DND-41 (cell line): ENCODE data around the gene ADAMTS9.

Source experiments
- ATAC-seq: fragments of 200-7000 bp; cut with Tn5 transposase; 3 replicates; pipeline ENCODE4 v1.9.1; 2021; ENCODE audit warnings: low read depth; ENCODE audit not compliant: insufficient read depth
- DNase-seq: peaks from one replicate; pipeline ENCODE4 v3.0.0-alpha.2; 2020
- H2AFZ ChIP-seq: 2 replicates; pipeline ENCODE4 v1.6.0; 2012; ENCODE audit warnings: low read depth, low read length
- H3K27ac ChIP-seq: 2 replicates; pipeline ENCODE4 v1.5.1; 2012; ENCODE audit warnings: low read length, inconsistent platforms
- H3K27me3 ChIP-seq: fragments of 200-600 bp; sonication (generic); 2 replicates; pipeline ENCODE4 v1.6.0; 2012; ENCODE audit warnings: low read length, mild to moderate bottlenecking, inconsistent platforms; ENCODE audit not compliant: insufficient read depth, poor library complexity
- H3K36me3 ChIP-seq: 2 replicates; pipeline ENCODE4 v1.5.1; 2012; ENCODE audit warnings: low read length, inconsistent platforms; ENCODE audit not compliant: insufficient read depth
- H3K4me1 ChIP-seq: 2 replicates; pipeline ENCODE4 v1.5.1; 2012; ENCODE audit warnings: mild to moderate bottlenecking, low read length; ENCODE audit not compliant: insufficient read depth
- H3K4me2 ChIP-seq: 2 replicates; pipeline ENCODE4 v1.6.0; 2012; ENCODE audit warnings: mild to moderate bottlenecking, moderate library complexity, low read length, inconsistent platforms; ENCODE audit not compliant: insufficient read depth
- H3K4me3 ChIP-seq, 2 experiments: fragments of 200-600 bp in 1 of 2; shearing (Covaris generic) in 1 of 2; 2 replicates each; pipeline ENCODE4 v1.5.1; 2012 to 2016; ENCODE audit warnings: inconsistent platforms in 2 of 2, low read length in 2 of 2, mild to moderate bottlenecking in 2 of 2, low read depth in 1 of 2, moderate library complexity in 1 of 2
- H3K79me2 ChIP-seq: 2 replicates; pipeline ENCODE4 v1.6.0; 2012; ENCODE audit warnings: low read length, inconsistent platforms; ENCODE audit not compliant: insufficient read depth
- H3K9ac ChIP-seq: 2 replicates; pipeline ENCODE4 v1.6.0; 2012; ENCODE audit warnings: low read depth, mild to moderate bottlenecking, inconsistent platforms, low read length, moderate library complexity
- H3K9me3 ChIP-seq: 2 replicates; pipeline ENCODE4 v1.5.1; 2012; ENCODE audit warnings: low read length, moderate library complexity, mild to moderate bottlenecking, inconsistent platforms; ENCODE audit not compliant: insufficient read depth, severe bottlenecking
- H4K20me1 ChIP-seq: 2 replicates; pipeline ENCODE4 v1.6.0; 2012; ENCODE audit warnings: low read length; ENCODE audit not compliant: insufficient read depth
- EZH2 ChIP-seq: IDR thresholded peaks from 3 replicates; pipeline ENCODE4 v1.6.1; 2012; ENCODE audit warnings: borderline replicate concordance, low read depth, mild to moderate bottlenecking, moderate library complexity, low read length, inconsistent platforms; ENCODE audit not compliant: severe bottlenecking
- TF ChIP-seq, protein P1 (sequence below): IDR thresholded peaks from 2 replicates; pipeline ENCODE4 v1.5.1; 2012; ENCODE audit warnings: borderline replicate concordance, low read length, moderate library complexity, mild to moderate bottlenecking; ENCODE audit not compliant: poor library complexity, severe bottlenecking; ENCODE audit errors: extremely low read depth

ADAMTS9 gene

DNA sequence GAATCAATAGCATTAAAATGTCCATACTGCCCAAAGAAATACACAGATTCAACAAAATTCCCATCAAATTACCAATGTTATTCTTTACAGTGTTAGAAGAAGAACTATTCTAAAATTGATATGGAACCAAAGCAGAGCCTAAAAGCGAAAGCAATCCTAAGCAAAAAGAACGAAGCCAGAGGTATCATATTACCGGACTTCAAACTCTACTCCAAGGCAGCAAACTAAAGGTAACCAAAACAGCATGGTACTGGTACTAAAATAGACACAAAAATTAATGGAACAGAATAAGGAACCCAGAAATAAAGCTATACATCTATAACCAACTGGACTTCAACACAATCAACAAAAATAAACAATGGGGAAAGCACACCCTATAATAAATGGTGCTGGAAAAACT is 167.5 kb downstream of the ADAMTS9 start:
- DNase-seq (no peak), ATAC-seq (no peak)
- no peak overlapping the region for H3K4me3 ChIP-seq
- no peak for TF ChIP-seq EZH2
- TF ChIP-seq, protein P1, sequence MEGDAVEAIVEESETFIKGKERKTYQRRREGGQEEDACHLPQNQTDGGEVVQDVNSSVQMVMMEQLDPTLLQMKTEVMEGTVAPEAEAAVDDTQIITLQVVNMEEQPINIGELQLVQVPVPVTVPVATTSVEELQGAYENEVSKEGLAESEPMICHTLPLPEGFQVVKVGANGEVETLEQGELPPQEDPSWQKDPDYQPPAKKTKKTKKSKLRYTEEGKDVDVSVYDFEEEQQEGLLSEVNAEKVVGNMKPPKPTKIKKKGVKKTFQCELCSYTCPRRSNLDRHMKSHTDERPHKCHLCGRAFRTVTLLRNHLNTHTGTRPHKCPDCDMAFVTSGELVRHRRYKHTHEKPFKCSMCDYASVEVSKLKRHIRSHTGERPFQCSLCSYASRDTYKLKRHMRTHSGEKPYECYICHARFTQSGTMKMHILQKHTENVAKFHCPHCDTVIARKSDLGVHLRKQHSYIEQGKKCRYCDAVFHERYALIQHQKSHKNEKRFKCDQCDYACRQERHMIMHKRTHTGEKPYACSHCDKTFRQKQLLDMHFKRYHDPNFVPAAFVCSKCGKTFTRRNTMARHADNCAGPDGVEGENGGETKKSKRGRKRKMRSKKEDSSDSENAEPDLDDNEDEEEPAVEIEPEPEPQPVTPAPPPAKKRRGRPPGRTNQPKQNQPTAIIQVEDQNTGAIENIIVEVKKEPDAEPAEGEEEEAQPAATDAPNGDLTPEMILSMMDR = no peak
- no peaks in the 10 kb centered on the region for H3K36me3 ChIP-seq
- no peaks in the 10 kb centered on the region for H3K27me3 ChIP-seq
- H3K79me2 ChIP-seq = no peaks in the 10 kb centered on the region
- no peaks in the 10 kb centered on the region for H3K9me3 ChIP-seq
- H3K9ac ChIP-seq = no peak overlapping the region
- no peak overlapping the region for H2AFZ ChIP-seq
- H4K20me1 ChIP-seq = no peaks in the 10 kb centered on the region
- no peak overlapping the region for H3K27ac ChIP-seq
- H3K4me2 ChIP-seq = no peak overlapping the region
- H3K4me1 ChIP-seq = no peaks in the 10 kb centered on the region

DNA sequence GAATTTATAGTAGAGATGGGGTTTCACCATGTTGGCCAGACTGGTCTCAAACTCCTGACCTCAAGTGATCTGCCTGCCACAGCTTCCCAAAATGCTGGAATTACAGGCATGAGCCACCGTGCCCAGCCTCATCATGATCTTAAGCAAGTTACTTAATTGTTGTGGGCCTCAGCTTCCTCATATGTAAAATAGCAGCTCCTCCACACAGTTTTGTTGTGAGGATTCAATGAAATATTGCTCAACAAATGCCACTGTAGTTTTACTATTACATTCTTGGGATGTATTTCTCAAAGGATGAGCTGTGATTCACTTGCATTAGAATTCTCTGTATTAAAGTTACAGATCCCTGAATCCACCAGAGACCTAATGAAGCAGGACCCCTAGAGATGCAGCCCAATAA is 168.8 kb downstream of the ADAMTS9 start:
- Histone ChIP-seq H3K4me1 (no peaks in the 10 kb centered on the region), H3K4me3 (no peak overlapping the region), H3K27me3 (no peaks in the 10 kb centered on the region), H2AFZ (no peak overlapping the region), H3K27ac (no peak overlapping the region), H3K79me2 (no peaks in the 10 kb centered on the region), H3K36me3 (no peaks in the 10 kb centered on the region), H3K9ac (no peak overlapping the region), H3K9me3 (no peaks in the 10 kb centered on the region), H4K20me1 (no peaks in the 10 kb centered on the region), H3K4me2 (no peak overlapping the region)
- ATAC-seq = no peak
- no peak for DNase-seq
- TF ChIP-seq EZH2 = no peak
- TF ChIP-seq, protein P1 = no peak

DNA sequence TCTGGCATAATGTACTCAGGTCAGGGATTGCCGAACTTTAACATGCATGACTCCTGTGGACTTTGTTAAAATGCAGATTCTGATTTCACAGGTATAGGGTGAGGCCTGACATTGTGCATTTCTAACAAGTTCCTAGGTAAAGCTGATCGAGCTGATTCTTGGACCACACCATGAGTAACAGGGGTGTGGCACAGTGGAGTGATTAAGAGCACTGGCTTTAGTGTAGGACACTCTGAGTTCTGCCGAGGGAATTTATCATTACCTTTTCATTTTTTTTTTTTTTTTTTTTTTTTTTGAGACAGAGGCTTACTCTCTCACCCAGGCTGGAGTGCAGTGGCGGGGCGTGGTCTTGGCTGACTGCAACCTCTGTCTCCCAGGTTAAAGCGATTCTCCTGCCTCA is 169.3 kb downstream of the ADAMTS9 start:
- no peaks in the 10 kb centered on the region for H3K27me3 ChIP-seq
- H3K4me2 ChIP-seq = no peak overlapping the region
- H3K9me3 ChIP-seq = no peaks in the 10 kb centered on the region
- H4K20me1 ChIP-seq = no peaks in the 10 kb centered on the region
- H3K27ac ChIP-seq = no peak overlapping the region
- H2AFZ ChIP-seq = no peak overlapping the region
- no peak overlapping the region for H3K4me3 ChIP-seq
- H3K79me2 ChIP-seq = no peaks in the 10 kb centered on the region
- ATAC-seq (no peak), DNase-seq (no peak)
- H3K36me3 ChIP-seq = no peaks in the 10 kb centered on the region
- H3K4me1 ChIP-seq = no peaks in the 10 kb centered on the region
- no peak for TF ChIP-seq EZH2
- TF ChIP-seq, protein P1 = no peak
- H3K9ac ChIP-seq = no peak overlapping the region

DNA sequence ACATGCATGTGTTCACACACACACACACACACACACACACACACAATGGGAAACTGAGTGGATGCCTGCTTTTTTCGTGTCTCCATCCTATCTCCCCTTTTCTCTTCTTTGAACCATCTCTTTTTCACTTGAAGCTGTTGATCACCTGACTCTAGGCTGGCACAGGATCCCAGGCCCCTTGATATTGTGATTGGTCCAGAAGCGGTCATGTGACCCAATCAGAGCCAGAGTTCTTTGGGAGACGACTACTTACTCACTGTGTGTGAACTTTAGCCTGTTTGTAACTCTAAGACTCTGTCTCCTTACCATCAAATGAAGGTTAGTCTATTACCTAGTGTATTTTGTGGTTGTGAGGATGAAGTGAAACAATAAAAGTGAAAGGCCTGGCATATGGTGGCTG is 172.9 kb downstream of the ADAMTS9 start:
- no peak for ATAC-seq
- no peaks in the 10 kb centered on the region for H4K20me1 ChIP-seq
- H3K4me3 ChIP-seq = no peak overlapping the region
- H3K4me1 ChIP-seq = no peaks in the 10 kb centered on the region
- DNase-seq = no peak
- TF ChIP-seq EZH2 = no peak
- TF ChIP-seq, protein P1 = no peak
- no peak overlapping the region for H3K4me2 ChIP-seq
- no peaks in the 10 kb centered on the region for H3K9me3 ChIP-seq
- H3K27ac ChIP-seq = no peak overlapping the region
- H3K79me2 ChIP-seq = no peaks in the 10 kb centered on the region
- H2AFZ ChIP-seq = no peak overlapping the region
- H3K9ac ChIP-seq = no peak overlapping the region
- no peaks in the 10 kb centered on the region for H3K36me3 ChIP-seq
- H3K27me3 ChIP-seq = no peaks in the 10 kb centered on the region
